HG03460 (cell line): Measurements from ENCODE around the gene CD248.

Source experiments
- ATAC-seq: cut with Tn5 transposase; IDR thresholded peaks from one replicate; pipeline ENCODE4 v1.9.1; 2021; ENCODE audit not compliant: unreplicated experiment

CD248 gene

DNA sequence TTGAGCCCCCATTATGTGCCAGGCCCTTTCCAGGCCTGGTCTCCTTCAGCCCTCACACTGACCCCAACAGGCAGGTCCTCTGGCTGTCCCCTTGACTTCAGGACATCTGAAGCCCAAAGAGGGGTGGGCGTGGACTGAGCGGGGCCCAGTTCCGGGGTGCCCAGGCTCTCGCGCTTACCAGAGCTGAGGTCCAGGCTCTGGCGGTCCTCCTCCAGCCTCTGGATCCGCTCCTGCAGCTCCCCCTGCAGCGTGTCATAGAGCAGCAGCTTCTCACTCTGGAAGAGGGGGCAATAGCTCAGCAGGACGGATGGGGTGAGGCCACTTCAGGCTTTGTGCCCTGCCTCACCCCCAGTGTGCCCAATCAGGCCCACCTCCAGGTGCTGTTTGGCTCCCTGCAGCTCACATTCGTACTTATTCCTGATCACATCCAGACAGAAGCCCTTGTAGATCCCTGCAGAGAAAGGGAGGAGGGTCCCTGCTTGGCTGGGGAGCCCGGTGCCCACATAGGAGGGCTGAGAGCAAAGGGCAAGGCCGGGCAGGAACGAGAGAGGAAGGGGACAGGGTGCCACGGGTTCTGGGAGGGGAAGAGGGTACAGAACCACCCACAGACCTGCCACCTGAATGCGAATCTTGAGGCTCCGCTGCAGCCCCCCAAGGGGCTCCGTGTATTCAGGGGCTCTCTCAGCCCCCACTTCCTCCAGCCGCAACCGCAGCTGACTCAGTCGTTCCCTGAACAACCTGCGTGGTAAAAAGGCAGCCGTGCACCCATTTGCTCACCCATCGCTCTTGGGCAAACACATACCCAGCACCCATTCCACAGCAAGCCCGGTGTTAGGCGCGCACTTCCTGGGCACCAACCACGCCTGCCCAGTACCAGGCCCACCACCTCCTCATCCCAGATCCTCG lies 24.0 kb upstream of the CD248 start:
- no peak for ATAC-seq

- no peak for ATAC-seq
Observed at GRCh38 chr11:66339686-66340483, 23.0 kb upstream of the CD248 start.

GRCh38 chr11:66339162-66339675 lies 22.4 kb upstream of the CD248 start:
- no peak for ATAC-seq

DNA sequence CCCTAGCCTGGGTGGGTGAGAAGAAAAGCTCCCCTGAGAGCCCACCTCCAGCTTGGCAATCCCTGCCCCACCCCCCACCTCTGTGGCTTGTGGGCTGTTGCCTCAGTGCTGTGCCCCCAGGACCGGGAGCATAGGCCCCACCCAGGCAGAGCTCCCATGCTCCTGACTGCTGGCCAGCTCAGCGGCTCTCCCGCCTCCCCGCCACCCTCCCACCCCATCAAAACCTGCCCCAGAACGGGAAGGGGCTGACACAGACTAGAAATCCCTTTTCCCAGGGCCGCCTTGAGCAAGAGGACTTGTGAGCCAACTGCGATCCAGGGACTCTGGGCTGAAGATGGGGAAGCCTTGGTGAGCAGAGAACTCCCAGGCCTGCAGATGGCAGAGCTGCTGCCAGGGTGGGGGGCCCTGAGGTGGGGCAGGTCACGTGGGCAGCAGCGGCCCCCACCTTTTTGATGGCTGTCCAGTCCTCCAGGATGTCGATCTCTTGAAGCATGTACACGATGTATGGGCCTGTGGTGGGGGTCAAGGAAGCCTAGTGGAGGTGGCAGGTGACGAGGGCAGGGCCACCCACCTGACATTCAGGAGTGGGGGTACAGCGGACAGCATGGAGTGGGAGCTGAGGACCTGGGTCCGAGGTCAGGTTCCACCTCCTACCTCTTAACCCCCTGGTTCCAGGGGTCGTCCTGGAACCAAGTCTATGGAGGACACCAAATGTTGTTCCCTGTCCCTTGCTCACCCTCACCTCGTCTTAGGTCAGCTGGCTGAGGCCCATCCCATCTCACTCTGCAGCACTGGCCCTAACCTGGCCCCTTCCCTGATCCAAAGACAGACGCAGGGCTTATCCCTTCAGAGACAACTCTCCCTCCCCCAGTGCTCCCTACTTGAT lies 21.7 kb upstream of the CD248 start:
- no peak for ATAC-seq

- ATAC-seq, result no peak
Observed at GRCh38 chr11:66337103-66337899, 20.5 kb upstream of the CD248 start.

DNA sequence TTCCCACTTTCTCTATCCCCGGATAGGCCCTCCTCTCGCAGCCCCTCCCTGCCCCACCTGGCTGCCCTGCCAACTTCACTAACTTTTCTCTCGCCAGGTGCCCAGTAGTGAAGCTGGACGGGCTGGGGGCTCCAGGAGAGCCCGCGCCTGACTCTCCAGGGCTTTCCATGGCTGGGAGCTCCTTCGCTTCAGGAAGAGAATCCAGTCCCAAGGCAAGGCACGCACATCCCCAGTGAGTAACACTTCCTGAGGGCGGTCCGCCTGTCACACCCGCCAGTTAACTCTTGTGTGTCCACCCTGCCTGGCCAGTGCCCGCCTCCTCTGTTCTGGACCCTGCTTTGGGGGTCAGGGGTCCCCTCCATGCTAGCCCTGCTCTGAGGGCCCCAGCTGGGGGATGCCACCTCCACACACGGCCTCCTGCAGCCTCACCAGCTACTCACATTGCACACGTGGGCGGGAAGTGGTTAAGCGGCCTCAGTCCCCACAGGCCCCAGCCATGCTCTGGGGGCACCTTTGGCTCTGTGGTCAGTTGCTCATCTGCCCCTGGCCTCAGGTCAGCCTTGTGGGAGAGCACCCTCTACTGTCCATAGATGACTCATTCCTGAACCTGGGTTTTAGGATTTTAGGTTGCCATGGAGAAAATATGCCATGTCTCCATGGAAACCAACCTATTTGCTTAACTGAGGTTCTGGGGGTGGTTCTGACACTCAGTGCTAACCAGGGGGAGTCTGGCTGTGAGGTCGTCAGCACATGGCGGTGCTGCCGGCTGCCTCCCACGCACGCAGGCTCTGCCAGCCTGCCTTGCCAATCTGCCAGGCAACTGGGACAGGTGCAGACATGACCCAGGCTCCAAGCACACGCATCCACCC lies 19.6 kb upstream of the CD248 start, which contains the start of gene RIN1:
Gene RIN1 (minus strand): TSS at position 201 of the 869 bp plus-strand sequence. CDS start 32 bp downstream, at position 169.
- peak; percentile 69 for ATAC-seq

DNA sequence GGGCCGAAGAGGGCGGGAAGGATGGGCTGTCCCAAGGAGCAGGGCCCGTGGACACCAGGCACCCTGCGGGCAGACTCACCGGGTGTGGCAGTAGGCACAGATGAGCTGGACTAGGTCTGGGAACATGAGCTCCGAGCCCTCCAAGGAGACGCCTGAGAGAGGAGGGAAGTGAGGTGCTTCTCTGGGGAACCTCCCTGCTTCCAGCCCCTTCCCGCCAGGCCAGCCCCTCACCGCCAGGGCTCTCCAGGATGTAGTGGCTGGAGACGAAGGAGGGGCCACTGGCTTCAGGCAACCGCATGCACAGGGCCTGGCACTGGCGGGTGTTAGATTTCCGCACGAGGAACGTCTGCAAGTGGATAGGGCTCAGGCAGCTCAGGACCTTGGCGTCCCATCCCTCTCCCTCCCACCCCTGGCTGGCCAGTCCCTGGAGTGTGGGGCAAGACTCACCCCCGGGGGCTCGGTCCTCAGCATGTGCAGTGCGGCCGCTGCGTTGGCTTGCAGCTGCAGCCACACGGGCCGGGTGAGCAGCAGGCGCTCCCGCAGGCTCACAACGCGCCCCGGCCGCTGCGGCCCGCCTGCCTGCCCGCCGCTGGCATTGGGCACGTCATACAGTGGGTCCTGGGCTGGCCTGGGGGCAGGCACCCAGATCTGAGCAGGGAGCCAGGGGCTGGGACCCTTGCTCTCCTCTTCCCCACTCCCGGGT lies 18.8 kb upstream of the CD248 start:
- no peak for ATAC-seq

DNA sequence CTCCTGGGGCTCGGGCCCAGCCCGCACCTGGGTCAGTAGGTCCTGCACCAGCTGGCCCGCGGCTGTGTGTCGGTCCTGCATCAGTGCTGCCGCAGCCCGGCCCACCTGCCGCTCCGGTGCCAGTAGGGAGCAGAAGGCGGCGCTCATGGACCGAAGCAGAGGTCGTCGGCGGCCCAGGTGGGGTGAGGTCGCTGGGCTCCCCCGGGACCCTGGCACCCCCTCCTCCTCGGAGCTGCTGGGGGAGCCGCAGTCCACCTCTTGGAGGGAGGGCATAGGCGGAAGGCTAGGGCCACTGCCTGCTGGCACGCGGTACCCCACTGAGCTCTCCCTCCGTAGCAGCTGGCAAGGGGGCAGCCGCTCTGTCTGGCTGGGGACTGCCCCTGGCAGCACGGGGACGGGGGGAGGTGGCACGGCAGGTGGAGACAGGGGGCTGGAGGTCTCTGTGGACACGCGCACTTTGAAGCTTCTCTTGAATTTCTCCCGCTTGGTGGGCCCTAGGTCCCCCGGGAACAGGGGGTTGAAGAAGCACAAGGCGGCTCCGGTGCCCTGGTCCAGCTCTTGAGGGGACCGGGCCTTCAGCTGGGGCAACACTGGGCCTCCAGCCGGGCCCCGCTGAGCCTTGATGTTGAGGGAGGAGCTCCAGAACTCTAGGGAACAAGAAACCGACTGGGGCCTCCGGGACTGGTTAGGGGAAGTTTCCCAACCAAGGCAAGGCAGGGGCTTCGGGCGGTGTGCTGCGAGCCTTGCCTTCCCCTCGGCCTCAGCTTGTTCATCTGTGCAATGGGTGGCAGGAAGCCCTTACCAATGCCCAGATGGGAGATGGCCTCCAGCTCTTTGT lies 18.0 kb upstream of the CD248 start:
- ATAC-seq, result no peak

- no peak for ATAC-seq
Observed at GRCh38 chr11:66333896-66334604, 17.2 kb upstream of the CD248 start.

DNA sequence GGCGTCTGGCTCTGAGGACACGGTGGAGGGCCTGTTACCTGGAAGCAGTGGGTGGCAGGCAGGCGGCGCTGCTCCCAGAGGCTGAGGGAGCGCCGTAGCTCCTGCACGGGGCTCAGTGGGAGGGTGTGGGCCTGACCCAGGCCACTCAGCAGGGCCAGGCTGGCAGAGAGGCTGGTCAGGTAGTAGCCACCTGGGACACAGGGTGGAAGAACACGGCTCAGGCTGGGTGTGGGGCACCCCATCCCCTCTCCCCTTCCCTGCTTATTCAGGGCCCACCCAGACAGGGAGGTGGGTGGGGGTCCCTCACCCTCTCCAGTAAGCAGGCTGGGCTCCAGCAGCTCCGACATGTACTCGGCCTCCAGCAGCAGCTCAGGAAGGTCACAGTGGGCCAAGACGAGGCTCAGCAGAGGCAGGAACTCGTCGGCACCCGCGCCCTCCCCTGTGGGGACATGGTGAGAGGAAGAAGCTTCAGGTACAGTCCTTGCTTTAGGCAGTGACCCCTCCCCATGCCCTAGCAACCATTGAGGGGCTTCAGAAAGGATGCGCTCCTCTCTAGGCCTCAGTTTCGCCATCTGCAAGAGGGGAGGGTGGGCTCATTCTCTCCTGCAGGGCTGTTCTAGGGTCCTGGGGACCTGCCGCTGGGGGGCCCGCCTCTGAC lies 16.5 kb upstream of the CD248 start:
- ATAC-seq, result no peak

GRCh38 chr11:66332371-66333219 lies 15.8 kb upstream of the CD248 start:
- ATAC-seq, result no peak

GRCh38 chr11:66331542-66332370 lies 14.9 kb upstream of the CD248 start:
- no peak for ATAC-seq

- no peak for ATAC-seq
Observed at GRCh38 chr11:66330931-66331330, 14.1 kb upstream of the CD248 start.

- no peak for ATAC-seq
Observed at GRCh38 chr11:66329165-66329673, 12.4 kb upstream of the CD248 start.
